HG03558 (cell line): ENCODE measurements around the gene EIF3J.

Experiments used
- ATAC-seq: cut with Tn5 transposase; IDR thresholded peaks from one replicate; pipeline ENCODE4 v1.9.1; 2021; ENCODE audit warnings: moderate number of reproducible peaks; ENCODE audit not compliant: unreplicated experiment; ENCODE audit errors: extremely low read depth

The EIF3J gene

DNA sequence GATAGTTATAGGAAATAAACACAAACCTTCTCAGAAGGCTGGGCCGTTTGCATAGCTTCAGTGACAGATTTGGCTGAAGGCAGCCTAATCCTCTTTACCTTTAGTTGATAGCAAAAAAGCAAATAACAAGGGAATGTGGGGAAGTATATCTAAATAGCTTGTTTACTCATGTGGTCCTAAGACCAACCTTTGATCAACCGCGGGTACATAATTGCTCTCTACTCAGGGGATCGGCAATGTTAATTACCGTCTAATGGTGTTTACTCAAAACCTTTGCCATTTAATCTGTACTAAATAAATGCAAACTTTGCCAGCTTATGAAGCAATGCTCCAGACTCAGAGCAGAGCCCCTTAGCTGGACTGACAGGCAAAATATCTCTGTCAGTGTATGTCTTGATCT is 51.6 kb downstream of the EIF3J start:
- no peak for ATAC-seq

DNA sequence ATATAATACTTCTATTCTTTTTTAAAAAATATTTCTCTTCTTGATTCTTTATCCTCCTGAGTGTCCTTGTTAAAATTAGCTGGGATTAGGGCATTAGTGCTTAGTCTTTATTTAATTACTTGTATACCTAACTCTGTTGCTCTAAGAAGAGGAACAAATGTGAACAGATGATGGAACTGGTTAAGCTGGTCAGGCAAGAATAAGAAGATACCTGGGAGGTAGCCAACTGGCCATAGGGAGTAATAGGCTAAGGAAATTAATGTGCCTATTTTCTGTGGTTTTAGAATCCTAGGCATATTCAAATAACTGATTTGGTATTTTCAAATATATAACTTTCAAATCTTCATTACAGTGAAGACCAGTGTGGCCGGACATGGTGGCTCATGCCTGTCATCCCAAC is 54.4 kb downstream of the EIF3J start:
- ATAC-seq: no peak

DNA sequence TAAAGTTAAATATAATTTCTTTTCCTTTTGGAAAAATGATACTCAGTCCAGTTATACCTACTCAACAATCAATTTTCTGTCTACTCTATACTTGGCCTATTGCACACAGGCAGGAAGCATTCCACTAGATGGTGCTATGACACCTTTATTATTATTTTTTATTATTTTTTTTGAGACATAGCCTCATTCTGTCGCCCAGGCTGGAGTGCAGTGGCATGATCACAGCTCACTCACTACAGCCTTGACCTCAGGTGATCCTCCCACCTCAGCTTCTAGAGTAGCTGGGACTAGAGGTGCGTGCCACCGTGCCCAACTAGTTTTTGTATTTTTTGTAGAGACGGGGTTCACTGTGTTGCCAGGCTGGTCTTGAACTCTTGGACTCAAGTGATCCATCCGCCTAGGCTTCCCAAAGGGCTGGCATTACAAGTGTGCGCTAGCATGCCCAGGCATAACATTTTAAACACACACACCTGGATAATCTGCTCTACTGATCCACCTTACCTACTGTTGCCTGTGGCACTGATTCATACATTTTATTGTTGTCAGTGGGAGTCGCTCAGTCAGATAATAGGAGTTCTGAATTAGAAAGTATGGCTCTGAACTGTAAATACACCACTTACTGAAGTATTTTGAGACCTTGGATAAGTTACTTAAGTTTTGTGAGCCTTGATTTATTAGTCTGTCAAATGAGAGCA is 56.2 kb downstream of the EIF3J start:
- no peak for ATAC-seq

DNA sequence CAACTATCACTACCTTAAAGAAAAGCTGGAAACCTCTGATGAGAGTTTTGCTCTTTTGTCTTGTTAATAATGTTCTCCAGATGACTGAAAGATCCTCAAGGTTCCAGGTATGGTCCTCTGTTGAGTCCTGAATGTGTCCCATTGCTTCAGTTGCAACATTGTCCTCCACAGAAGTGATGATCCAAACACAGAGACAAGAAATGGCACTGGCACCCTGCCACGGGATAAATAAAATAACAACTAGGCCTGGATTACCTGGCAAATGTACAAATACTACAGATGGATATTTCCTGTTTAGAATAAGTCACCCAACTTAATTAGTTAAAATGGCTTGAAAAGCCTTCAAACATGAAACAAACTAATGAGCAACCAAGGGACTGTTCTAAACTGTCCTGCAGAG is 58.3 kb downstream of the EIF3J start:
- no peak for ATAC-seq

DNA sequence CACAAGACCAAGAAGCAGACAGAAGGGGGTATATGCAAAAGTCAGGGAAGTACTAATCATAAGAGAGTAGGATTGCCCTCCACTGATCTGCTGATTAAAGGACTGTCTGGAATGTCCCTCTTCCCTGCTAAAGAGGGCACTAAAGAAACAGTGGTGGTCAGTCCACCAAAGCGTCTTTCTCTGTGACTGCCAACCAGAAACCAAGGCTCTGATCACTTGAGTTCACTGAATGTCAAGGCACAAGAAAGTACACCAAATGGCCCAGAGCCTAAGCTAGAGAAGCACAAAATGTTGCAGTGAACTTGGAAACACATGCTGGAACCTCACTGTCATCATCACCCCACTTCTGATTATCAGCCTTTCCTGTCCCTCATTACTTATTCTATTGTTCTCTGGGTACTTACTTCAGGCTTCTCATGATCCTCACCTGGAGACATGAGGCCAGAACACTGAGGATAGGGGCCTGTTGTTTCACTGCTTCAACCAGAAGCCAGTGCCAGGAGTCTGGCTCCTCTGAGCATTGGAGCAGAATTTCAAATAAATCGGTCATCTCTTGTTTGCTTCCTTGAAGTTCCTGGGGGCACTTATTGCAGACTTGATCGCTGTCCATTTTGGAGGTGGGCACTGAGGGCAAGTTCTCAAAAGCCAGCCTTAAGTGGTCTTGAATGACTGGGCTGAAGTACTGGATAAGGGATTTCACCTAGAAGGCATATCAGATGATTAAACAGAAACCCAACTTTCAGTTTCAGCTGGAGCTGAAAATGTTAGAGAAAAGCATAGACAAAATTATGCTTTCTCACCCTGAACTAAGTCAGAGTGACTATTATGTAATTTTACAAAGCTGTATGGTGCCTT is 58.9 kb downstream of the EIF3J start:
- no peak for ATAC-seq

DNA sequence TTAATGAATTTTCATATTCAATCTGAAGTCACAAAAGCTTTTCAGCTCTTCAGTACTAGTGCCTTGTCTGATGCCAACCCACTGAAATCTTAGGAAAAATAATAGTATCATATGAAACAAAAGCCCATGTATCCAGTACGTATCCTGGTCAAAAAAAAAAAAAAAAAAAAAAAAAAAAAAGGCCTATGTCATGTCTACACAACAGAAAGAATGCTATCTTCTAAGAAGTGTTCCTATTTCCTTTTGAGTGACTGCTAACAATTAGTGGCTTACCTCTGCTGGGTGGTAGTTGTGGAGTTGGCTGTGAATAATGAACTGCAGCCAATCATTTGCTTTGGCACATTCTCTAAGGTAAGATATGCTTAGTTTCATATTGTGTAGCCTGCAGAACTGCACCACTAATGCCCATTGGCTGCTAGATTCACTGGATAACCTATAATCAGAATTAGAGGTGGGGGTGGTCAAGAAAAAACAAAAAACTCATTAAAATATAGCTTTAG is 59.6 kb downstream of the EIF3J start:
- no peak for ATAC-seq

DNA sequence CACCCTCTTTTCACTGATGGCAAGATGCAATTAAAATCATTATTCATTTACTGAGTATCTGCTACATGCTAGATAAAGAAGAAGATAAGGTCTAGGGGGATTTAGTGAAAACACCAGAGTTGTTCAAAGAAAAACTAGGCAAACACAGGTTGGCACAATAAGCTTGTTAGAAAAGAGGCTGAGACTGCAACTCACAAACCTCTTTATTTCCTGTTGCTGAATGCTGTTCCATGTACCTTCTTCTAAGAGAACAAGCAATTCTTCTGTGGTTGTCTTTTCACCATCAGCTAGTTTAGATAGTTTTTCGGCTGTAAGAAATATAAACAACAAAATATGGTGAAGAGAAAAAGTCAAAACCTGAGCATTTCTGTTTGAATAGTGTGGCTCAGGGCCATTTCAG is 61.1 kb downstream of the EIF3J start:
- no peak for ATAC-seq

DNA sequence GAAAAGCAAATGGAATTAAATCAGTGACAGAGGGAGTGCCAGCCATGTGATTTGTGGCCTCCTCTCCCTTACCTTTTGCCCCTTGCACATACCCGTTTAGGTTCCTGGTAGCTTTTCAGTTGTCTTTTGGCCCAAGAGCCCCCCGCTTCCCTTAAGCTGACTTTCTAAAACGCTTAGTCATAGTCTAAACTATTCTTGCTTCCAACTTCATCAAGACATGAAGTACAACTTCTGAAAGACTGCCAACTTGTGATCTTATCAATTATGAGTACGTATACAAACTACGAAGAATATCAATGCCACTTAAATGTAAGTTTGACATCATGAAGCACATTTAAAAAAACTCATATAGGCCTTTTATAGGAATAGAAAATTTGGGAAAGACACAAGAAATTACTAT is 61.9 kb downstream of the EIF3J start:
- ATAC-seq: no peak

DNA sequence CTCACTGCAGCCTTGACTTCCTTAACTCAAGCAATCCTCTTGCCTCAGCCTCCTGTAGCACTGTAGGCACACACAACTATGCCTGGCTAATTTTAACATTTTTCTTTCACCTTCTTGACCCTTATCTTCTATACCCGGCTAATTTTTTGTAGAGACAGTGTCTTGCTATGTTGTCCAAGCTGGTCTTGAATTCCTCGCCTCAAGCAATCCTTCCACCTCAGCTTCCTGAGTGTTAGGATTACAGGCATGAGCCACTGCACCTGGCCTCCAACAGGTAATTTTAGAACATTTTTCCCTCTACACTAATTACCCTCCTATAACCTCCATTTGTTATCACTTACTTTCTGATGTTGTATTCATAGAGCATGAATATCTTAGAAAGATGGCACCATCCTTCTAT is 66.2 kb downstream of the EIF3J start:
- no peak for ATAC-seq

DNA sequence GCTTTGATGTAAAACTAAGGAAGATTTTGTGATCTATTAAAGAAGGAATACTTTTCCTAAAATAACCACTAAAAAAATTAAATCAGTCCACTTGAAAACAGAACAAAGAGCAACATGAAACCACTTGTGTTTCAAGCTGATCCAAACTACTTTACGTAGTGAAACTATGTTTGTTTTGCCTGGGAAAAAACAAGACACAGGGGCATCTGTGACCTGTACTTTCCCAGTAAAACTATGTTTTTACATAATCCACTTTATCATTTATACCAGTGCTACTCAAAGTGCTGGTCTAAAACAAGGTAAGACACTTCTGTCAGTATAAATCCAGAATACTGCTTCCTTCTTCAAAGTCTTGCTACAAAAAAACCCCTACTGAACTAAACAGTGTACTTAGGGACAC is 69.8 kb downstream of the EIF3J start:
- ATAC-seq: no peak
